GM21825 (cell line): ENCODE measurements around the gene NPY5R.

Experiments used
- ATAC-seq: cut with Tn5 transposase; IDR thresholded peaks from one replicate; pipeline ENCODE4 v1.9.1; 2021; ENCODE audit warnings: mild to moderate bottlenecking, moderate library complexity; ENCODE audit not compliant: unreplicated experiment

The NPY5R gene

DNA sequence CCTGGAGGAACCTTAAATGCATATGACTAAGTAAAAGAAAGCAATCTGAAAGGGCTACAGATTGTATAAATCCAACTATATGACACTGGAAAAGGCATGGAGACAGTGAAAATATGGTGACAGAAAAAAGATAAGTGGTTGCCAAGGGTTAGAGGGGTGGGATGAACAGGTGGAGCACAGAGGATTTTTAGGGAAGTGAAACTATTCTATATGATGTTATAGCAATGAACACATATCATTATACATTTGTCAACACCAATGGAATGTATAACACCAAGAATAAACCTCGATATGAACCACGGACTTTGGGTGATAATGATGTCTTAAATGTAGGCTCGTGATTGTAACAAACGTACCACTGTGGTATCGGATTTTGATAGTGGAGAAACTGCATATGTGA is 40.7 kb downstream of the NPY5R start:
- ATAC-seq, result no peak

DNA sequence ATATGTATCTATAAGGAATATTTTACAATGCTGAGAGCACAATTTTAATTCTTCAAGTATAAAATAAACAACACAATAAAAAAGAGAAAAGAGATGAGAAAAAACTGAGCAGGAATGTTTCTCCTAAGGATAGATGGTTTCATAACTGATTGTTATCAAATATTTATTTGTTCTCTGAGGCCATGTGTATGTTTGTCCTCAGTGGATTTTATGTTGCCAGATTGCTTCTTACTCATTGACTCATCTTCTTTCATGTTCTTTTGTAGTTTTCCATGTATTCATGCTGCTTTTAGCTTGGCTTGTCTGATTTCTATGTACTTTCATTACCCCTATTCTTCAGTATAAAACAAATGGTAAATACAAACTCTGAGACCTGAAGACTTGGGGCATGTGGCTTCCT is 41.2 kb downstream of the NPY5R start:
- ATAC-seq, result no peak

DNA sequence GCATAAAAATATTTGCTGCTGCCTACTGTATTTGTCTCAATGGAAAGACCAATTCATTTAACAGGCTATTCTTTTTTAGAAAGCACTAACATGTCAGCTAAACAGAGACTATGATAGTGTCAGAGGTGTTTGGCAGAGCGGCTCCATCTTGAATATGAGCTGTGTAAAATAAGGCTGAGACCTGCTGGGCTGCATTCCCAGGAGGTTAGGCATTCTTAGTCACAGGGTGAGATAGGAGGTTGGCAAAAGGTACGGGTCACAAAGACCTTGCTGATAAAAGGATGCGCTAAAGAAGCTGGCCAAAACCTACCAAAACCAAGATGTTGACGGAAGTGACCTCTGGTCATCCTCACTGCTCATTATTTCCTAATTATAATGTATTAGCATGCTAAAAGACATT is 41.8 kb downstream of the NPY5R start:
- no peak for ATAC-seq

DNA sequence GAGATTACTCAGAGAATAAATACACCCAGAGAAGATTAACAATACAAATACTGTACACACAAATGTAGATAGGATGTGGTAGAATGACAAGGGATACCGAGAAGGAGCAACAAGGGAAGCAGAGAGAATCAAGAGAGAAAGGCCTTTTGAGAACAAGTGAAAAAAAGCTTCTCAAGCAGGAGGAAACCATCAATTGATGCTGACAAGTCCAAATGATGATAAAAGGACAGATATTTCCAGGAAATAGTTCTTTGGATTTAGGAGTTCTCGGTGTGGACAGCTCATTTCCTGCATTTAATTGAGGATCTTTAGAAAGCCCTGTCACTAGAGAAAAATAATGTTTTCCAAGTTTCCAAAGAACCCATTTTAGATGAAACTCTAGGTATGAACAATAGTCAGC is 48.1 kb downstream of the NPY5R start:
- ATAC-seq, result no peak

DNA sequence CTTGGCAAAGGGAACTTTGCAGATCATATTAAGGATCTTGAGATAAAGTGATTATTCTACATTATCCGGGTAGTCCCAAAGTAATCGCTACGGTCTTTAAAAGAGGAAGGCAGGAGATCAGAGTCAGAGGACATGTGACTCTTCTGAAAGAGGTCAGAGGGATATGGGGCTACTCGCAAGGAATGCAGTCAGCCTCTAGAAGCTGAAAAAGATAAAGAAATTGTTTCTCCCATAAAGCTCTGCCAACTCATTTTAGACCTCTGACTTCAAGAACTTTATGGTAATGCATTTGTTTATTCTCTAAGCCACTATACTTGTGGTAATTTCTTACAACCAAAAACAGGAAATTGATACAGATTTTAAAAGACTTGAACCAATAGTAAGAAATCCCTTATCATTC is 48.6 kb downstream of the NPY5R start:
- no peak for ATAC-seq

DNA sequence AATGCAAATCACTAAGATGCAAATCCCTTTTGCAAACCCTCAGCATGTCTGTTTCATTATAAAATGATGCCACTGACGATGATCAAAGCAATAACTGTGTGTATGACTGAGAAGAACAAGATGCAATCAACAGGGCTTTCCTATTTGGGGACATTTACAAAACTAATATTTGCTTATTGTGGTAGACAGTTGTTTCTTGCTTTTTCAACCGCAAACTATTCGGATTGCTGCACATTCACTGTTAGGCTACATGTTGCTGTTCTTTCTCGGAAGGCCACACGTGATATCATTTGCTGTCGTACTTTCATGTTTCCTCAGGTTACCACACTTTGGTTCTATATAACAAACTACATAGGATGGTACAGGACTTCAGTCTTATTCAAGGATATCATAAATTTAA is 49.8 kb downstream of the NPY5R start:
- ATAC-seq, result no peak

DNA sequence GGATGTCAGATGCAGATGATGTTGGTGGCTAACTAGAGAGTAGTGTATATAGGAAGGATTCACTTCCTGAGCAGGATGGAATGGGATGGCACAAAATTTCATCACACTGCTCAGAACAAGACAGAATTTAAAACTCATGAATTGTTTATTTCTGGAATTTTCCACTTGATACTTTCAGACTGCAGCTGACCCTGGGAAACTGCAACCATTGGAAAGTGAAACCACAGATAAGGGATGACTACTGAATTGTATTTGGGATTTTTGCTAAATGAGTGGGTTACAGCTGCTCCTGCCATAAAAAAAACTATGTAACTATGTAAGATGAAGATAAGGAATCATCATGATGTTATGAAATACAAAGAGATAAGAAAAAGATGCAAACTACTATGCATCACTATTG is 51.4 kb downstream of the NPY5R start:
- no peak for ATAC-seq

DNA sequence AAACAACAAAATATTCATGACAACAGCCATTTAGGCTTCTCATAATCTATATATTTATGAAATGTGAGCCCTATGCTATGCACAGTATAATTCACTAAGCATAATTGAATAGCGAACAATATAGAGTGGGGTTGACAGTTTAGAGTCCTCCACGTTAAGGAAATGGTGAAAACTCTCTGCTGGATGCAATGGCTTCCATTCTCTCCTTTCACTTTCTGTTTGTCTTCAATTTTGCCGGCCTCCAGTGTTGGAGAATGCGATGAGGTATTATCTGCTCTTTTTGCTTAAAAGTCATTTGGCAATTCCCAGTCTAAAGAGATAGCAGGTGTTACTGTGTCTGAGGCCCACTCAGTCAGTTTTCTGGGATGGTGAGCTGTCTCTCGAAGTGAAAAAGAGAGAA is 52.1 kb downstream of the NPY5R start:
- no peak for ATAC-seq

DNA sequence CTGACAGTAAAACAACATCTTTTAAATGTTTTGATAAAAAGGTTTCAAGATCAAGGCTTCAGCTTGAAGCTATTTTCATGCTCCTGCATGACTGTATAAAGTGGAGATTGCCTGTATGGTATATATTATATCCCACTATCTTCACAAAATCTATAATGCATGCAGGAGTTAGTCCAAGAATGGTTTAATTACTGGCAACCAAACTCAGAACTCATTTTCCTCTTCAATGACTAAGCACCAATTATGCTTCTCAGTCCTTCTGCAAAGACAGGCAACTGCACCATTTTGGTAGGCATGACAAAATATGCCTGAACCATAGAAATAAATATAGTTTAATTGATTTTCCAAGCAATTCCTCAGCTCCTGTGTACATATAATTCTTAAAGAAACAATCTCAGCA is 54.5 kb downstream of the NPY5R start:
- ATAC-seq, result no peak

DNA sequence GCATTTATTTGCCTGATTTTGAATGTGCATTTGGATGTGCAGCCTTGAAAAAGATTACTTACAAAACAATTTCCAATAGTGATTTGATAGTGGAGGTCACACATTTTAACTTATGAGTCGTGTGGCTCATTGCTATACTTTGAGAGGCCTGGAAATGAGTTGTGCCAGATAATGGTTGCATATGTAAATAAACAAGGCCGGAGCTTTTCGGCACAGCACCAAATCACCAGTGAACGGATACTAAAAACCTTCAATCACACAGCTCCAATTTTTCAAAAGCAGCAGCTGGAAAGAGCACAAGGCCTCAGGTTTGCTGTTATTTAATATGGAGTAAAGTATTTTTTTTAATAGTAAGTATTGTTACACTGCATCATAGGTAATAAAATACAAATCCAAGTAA is 57.2 kb downstream of the NPY5R start:
- ATAC-seq, result no peak
